ENCODE results near the gene ETV6.

Gene ETV6

GRCh38 chr12:11718105-11718504 is 68.6 kb downstream of the ETV6 start:
- no peak for DNase-seq (ENCODE audit: low spot score)

- peak; percentile 62 for DNase-seq (ENCODE audit: low spot score)
These were observed 69.3 kb downstream of the ETV6 start for GRCh38 chr12:11718768-11719253.

GRCh38 chr12:11719678-11720099 is 70.2 kb downstream of the ETV6 start:
- DNase-seq (ENCODE audit: low spot score): peak; percentile 94

- DNase-seq (ENCODE audit: low spot score): no peak
These were observed 72.6 kb downstream of the ETV6 start for GRCh38 chr12:11722071-11722470.

- no peak for DNase-seq (ENCODE audit: low spot score)
These were observed 73.2 kb downstream of the ETV6 start for GRCh38 chr12:11722578-11723138.

GRCh38 chr12:11723993-11724392 is 74.5 kb downstream of the ETV6 start:
- DNase-seq (ENCODE audit: low spot score): no peak

GRCh38 chr12:11724888-11725311 is 75.4 kb downstream of the ETV6 start:
- peak; percentile 39 for DNase-seq (ENCODE audit: low spot score)

GRCh38 chr12:11725686-11726085 is 76.2 kb downstream of the ETV6 start:
- no peak for DNase-seq (ENCODE audit: low spot score)

GRCh38 chr12:11726659-11727058 is 77.2 kb downstream of the ETV6 start:
- no peak for DNase-seq (ENCODE audit: low spot score)

GRCh38 chr12:11727133-11727664 is 77.7 kb downstream of the ETV6 start:
- no peak for DNase-seq (ENCODE audit: low spot score)

GRCh38 chr12:11728154-11728755 is 78.8 kb downstream of the ETV6 start:
- DNase-seq (ENCODE audit: low spot score): no peak

- DNase-seq (ENCODE audit: low spot score): no peak
These were observed 79.5 kb downstream of the ETV6 start for GRCh38 chr12:11729008-11729407.

GRCh38 chr12:11729439-11730150 is 80.1 kb downstream of the ETV6 start:
- DNase-seq (ENCODE audit: low spot score): no peak

- no peak for DNase-seq (ENCODE audit: low spot score)
These were observed 81.0 kb downstream of the ETV6 start for GRCh38 chr12:11730299-11731041.

- DNase-seq (ENCODE audit: low spot score): no peak
These were observed 81.5 kb downstream of the ETV6 start for GRCh38 chr12:11731042-11731357.

- no peak for DNase-seq (ENCODE audit: low spot score)
These were observed 82.0 kb downstream of the ETV6 start for GRCh38 chr12:11731455-11731854.

- no peak for DNase-seq (ENCODE audit: low spot score)
These were observed 82.5 kb downstream of the ETV6 start for GRCh38 chr12:11732023-11732422.

- DNase-seq (ENCODE audit: low spot score): no peak
These were observed 83.2 kb downstream of the ETV6 start for GRCh38 chr12:11732715-11733114.

- no peak for DNase-seq (ENCODE audit: low spot score)
These were observed 85.2 kb downstream of the ETV6 start for GRCh38 chr12:11734580-11735180.

GRCh38 chr12:11738450-11738849 is 89.0 kb downstream of the ETV6 start:
- no peak for DNase-seq (ENCODE audit: low spot score)

- no peak for DNase-seq (ENCODE audit: low spot score)
These were observed 90.6 kb downstream of the ETV6 start for GRCh38 chr12:11739980-11740577.
